Measurements from ENCODE around the gene SOX8. TPM values are rescaled to one million over a fixed set of nuclear protein-coding genes. Genes with fewer than 3 reads are reported as not detected.

The SOX8 gene
- total RNA-seq, 1 donor from 2014 or later = 0.75 TPM

DNA sequence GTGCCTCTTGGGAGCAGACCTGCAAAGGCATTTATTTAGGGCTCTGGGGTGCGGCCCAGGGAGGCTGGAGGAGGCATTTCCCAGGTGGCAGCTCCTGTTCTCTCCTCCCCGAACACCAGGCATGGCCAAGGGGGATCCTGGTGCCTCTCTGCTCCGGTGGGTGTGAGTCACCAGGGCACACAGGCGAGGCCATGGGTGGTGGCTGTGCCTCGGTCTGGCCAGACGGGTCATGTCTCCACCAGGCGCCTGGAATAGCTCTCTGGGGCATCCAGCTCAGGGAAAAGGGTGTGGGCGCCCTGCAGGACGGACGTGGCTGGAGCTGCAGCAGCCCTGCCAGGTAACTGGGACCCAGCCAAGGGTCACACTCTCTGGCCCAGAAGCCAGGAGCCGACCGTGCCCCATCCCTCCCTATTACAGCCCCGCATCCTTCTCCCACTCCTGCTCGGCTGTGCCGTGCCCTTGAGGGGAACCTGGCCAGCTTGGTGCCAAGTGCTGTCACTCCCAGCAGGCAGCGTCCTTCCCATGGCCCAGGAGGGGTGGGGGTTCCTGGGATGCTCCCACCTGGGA, 25.8 kb downstream of the SOX8 start:
- H3K79me2 ChIP-seq (ENCODE audit: low read depth) = no peaks in the 10 kb centered on the region

DNA sequence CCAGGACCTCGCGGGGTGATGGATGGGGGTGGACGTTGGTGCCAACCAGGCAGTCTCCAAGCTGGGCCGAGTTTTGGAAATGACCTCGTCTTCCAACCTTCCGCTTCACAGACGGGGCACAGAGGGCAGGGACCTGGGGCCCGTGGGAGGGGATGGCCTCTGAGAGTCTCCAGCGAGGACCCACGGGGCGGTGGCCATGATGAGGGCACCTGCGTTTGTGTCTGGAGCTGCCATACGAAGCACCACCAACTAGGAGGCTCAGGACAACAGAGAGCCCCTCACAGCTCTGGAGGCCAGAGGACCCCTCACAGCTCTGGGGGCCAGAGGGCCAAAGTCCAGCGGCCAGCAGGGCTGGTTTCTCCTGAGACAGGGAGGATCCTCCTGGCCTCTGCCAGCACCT, 26.5 kb downstream of the SOX8 start:
- DNase-seq (ENCODE audit: low spot score) = no peak
- no peak overlapping the region for H3K4me2 ChIP-seq
- H3K9me3 ChIP-seq (ENCODE audit: low read depth) = no peaks in the 10 kb centered on the region
- Mint-ChIP-seq H3K4me3 (no peak overlapping the region), H3K4me1 (peaks cover 8% of the 10 kb centered on the region), H3K27me3 (ENCODE audit: insufficient read depth, low read depth) (peaks cover 19% of the 10 kb centered on the region), H3K9me3 (no peaks in the 10 kb centered on the region), H3K27ac (no peak overlapping the region), H3K36me3 (peaks cover 2% of the 10 kb centered on the region)
- no peaks in the 10 kb centered on the region for H3K27me3 ChIP-seq
- TF ChIP-seq EZH2 (IDR thresholded peaks at IDR 0.05) (no peak), EZH2phosphoT487 (IDR thresholded peaks at IDR 0.05) (no peak)
- TF ChIP-seq, protein P1, sequence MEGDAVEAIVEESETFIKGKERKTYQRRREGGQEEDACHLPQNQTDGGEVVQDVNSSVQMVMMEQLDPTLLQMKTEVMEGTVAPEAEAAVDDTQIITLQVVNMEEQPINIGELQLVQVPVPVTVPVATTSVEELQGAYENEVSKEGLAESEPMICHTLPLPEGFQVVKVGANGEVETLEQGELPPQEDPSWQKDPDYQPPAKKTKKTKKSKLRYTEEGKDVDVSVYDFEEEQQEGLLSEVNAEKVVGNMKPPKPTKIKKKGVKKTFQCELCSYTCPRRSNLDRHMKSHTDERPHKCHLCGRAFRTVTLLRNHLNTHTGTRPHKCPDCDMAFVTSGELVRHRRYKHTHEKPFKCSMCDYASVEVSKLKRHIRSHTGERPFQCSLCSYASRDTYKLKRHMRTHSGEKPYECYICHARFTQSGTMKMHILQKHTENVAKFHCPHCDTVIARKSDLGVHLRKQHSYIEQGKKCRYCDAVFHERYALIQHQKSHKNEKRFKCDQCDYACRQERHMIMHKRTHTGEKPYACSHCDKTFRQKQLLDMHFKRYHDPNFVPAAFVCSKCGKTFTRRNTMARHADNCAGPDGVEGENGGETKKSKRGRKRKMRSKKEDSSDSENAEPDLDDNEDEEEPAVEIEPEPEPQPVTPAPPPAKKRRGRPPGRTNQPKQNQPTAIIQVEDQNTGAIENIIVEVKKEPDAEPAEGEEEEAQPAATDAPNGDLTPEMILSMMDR (IDR thresholded peaks at IDR 0.05) = no peak
- no peaks in the 10 kb centered on the region for H3K36me3 ChIP-seq
- no peaks in the 10 kb centered on the region for H3K4me1 ChIP-seq
- no peaks in the 10 kb centered on the region for H3F3A ChIP-seq (ENCODE audit: low read depth)
- H2AFZ ChIP-seq (replicated peaks) = no peak overlapping the region
- no peak overlapping the region for H3K27ac ChIP-seq
- H3K79me2 ChIP-seq (ENCODE audit: low read depth) = no peaks in the 10 kb centered on the region
- no peak overlapping the region for H3K4me3 ChIP-seq
- no peak overlapping the region for H3K9ac ChIP-seq
- no peaks in the 10 kb centered on the region for H4K20me1 ChIP-seq (ENCODE audit: low read depth)

More for the DNA sequence above, 25.8 kb downstream of the SOX8 start:
- Histone ChIP-seq H2AFZ (replicated peaks) (no peak overlapping the region), H3K4me2 (no peak overlapping the region), H3K27ac (no peak overlapping the region), H3K36me3 (no peaks in the 10 kb centered on the region), H3K9ac (no peak overlapping the region), H4K20me1 (ENCODE audit: low read depth) (no peaks in the 10 kb centered on the region), H3K9me3 (ENCODE audit: low read depth) (no peaks in the 10 kb centered on the region), H3K4me1 (no peaks in the 10 kb centered on the region), H3F3A (ENCODE audit: low read depth) (no peaks in the 10 kb centered on the region), H3K4me3 (no peak overlapping the region), H3K27me3 (no peaks in the 10 kb centered on the region)
- Mint-ChIP-seq H3K4me1 (peaks cover 13% of the 10 kb centered on the region), H3K27me3 (ENCODE audit: insufficient read depth, low read depth) (peaks cover 21% of the 10 kb centered on the region), H3K27ac (no peak overlapping the region), H3K36me3 (peaks cover 2% of the 10 kb centered on the region), H3K4me3 (no peak overlapping the region), H3K9me3 (no peaks in the 10 kb centered on the region)
- DNase-seq (ENCODE audit: low spot score) = no peak
- TF ChIP-seq EZH2phosphoT487 (IDR thresholded peaks at IDR 0.05) = no peak
- no peak for TF ChIP-seq EZH2 (IDR thresholded peaks at IDR 0.05)
- TF ChIP-seq, protein P1 (IDR thresholded peaks at IDR 0.05) = no peak

DNA sequence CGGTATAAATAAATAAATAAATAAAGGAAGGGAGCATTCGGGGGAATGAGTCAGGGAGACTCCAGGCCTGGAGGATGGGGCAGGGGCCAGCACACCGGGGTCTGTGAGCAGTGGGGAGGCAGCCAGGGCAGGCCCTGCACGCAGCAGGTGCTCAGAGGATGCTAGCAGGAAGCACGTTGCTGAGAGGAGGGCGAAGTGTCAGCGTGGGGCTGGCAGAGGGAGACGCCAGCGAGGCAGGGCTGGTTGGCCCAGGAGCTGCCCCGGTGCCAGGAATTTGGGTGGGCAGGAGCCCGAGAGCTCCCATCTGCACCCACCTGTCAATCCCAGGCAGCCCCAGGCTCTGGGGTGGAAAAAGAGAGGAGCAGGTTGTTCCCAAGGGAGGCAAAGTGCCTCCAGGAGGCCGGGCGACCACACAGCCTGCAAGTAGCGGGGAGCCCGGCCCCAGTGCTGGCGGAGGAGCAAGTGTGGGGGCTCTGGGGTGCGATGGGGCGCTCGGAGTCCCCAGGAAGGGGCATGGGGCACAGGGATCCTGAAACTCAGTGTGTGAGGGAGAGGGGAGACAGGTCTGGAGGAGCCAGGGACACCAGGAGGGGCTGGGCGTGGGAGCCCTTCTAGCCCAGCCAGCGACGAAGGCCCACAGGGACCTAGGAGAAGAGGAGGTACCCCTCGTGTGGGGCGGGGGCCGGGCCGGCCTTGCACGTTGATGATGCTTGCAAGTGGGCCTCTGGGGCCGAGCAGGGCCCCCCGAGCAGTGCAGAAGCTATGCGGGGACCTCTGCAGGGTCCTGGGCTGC, 28.0 kb downstream of the SOX8 start:
- DNase-seq (ENCODE audit: low spot score) = no peak
- Histone ChIP-seq H3K4me2 (no peak overlapping the region), H3K27ac (no peak overlapping the region), H3K4me3 (no peak overlapping the region), H3K9ac (no peak overlapping the region), H2AFZ (replicated peaks) (no peak overlapping the region), H3K27me3 (no peaks in the 10 kb centered on the region), H3K36me3 (no peaks in the 10 kb centered on the region), H3K79me2 (ENCODE audit: low read depth) (no peaks in the 10 kb centered on the region), H4K20me1 (ENCODE audit: low read depth) (no peaks in the 10 kb centered on the region), H3F3A (ENCODE audit: low read depth) (no peaks in the 10 kb centered on the region), H3K9me3 (ENCODE audit: low read depth) (no peaks in the 10 kb centered on the region), H3K4me1 (no peaks in the 10 kb centered on the region)
- TF ChIP-seq EZH2 (IDR thresholded peaks at IDR 0.05) (no peak), EZH2phosphoT487 (IDR thresholded peaks at IDR 0.05) (no peak)
- TF ChIP-seq, protein P1 (IDR thresholded peaks at IDR 0.05) = no peak
- Mint-ChIP-seq H3K4me1 (peaks cover 8% of the 10 kb centered on the region), H3K9me3 (no peaks in the 10 kb centered on the region), H3K4me3 (no peak overlapping the region), H3K27ac (no peak overlapping the region), H3K27me3 (ENCODE audit: insufficient read depth, low read depth) (peaks cover 15% of the 10 kb centered on the region), H3K36me3 (peaks cover 2% of the 10 kb centered on the region)

Measured in neural progenitor cell (in vitro differentiated cells).